NCI-H146 treated with DMSO at 0.1 percent for 48 hours (cell line): ENCODE results near the gene DOK3.

Experiments used
- DNase-seq: peaks from one replicate; lab custom pipeline; 2025; ENCODE audit not compliant: unreplicated experiment; lab: John Stamatoyannopoulos, UW

DOK3 gene

DNA sequence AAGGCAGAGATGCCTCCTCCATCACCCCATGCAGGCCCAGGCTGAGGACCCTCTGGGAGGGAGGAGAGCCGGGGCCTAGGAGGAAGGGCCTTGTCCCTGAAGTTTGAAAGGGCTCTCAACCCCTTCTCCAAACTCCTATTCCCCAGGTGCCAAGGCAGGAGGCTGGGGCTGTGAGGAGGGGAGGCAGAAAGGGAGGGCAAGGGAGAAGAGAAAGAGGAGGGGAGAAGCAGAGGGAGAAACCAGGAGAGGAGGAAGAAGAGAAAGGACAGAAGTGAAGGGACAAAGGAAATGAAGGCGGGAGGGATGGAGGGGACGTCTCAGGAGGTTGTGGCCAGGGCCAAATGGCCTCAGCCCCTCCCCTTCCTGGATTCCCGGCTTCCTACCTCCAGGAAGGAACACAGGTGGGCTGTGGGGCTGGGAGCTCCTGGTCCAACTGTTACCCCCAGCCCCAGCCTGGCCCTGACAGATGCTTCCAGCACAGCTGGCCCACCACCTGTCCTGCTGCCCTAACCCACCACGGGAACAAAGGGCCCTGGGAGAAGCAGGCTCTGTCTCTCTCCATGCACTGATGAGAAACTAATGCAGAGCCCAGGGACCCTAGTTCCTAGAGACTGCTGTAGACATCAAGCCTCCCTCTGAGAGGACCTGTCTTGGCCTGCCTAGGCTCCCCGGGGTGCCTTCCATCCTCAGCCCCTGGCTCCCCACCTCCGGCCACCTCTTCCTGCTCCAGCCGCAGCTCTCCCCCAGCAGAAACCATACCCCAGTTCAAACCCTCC is 39.7 kb downstream of the DOK3 start:
- no peak for DNase-seq

DNA sequence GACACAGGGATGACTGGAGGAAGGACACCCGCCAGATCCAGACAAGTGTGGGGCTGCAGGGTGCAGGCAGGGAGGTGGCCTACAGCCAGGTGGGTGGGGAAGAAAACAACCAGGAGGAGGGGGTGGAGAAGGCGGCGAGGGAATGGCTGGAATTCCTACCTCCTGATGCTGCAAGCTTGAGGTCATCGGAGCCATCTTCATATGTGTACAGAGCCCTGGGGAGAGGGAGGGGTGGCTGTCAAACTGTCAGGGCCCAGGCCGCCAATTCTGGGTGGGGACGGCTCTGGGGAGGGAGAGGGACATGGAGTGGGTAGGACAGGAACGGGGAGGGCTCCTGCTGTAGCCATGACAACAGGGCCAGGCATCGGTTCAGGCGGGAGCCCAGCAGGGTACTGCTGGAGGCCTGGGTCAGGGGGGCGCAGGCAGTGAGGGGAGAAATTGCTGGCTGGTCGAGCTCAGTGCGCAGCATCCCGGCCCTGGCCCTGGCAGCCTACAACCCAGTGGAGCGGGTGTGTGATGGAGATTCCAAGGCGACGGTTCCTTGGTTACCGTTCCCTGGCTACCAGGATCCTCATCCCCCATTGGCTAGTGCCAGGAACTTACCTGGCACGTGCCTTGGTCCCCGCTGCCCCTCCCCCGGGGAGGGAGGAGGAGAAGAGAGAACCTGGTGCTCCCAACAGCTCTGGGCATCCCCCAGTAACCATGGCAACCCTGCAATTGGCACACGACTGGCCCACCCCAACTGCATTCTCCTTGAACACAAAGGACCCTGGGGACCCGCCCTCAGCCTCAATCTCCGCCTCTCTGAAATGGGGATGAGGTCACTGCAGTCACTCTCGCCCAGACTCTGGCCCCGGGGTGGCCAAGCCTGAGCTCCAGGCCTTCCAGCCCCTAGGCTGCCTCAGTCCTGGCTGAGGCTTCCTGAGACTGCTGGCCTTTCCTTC is 40.7 kb downstream of the DOK3 start:
- DNase-seq: no peak

DNA sequence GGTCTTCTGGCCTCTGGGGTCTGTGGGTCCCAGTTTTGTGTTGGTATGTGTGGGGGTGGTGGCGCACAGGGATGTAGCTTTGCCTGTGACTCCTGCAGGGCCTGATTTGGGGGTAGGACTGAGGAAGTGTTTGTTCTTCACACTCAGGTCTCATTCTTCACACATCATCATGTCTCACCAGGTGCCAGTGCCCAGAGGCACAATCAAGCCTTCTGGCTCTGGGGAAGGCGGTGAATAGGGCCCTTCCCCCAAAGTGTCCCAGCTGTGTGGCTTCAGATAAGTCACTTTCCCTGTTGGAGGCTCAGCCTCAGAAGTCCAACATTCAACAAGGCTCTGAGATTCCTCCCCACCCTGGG is 41.3 kb downstream of the DOK3 start:
- no peak for DNase-seq

DNA sequence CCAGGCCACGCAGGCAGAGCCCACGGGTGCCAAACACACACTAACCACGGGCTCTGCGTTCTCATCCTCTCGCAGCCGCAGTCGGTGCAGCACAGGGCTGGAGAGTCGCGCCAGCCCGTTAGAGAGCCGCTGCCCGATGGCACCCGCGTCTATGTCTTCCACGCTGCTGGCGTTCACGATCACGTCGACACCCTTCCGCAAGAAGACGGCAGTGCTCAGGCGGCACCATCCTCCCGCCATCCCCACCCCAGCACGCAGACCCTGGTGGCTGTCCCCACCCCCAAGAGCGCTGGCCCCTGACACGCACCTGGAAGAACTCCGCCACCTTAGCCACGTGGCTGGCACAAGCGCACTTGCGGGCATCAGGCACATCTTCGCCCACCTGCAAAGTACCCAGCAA is 42.2 kb downstream of the DOK3 start:
- no peak for DNase-seq

GRCh38 chr5:177466861-177467260 is 42.8 kb downstream of the DOK3 start:
- no peak for DNase-seq

DNA sequence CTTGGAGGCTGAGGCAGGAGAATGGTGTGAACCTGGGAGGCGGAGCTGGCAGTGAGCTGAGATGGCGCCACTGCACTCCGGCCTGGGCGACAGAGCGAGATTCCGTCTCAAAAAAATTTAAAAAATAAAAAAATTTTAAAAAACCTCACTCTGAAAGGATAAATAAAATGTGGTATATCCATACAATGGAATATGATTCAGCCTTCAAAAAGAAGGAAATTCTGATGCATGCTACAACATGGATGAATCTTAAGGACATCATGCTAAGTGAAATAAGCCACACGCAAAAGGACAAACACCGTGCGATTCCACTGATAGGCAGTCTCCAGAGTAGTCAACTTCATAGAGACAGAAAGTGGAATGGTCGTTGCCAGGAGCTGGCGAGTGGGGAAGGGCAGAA is 44.6 kb downstream of the DOK3 start:
- DNase-seq: no peak

DNA sequence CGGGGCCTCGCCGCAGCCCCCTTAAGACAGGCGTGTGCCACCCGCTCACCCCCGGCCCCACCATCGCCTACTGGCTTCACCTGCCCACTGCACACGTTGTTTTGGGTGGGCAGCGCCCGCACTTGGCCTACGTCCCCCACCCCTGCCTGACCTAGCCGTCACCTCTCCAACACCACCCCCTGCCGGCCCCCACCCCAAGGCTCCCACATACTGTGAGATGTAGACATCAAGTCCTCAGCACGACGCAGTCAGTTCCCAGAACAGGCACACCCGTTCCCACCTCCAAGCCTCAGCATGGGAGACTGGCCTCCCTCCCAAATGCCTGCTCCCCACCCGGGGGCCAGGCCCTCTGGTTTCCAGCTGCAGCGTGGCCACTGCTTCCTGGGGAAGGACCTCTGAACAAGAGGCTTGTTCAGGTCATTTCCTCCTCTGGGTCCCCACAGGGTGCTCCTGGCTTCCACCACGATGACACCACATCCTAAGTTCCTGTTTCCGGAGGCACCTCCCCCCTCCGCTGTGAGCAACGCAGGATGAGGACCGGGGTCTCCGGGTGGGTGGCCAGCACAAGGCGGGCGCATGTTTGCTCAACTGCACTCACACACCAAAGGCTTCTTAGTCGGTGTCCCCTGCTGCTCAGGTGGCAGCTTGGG is 47.5 kb downstream of the DOK3 start:
- no peak for DNase-seq

DNA sequence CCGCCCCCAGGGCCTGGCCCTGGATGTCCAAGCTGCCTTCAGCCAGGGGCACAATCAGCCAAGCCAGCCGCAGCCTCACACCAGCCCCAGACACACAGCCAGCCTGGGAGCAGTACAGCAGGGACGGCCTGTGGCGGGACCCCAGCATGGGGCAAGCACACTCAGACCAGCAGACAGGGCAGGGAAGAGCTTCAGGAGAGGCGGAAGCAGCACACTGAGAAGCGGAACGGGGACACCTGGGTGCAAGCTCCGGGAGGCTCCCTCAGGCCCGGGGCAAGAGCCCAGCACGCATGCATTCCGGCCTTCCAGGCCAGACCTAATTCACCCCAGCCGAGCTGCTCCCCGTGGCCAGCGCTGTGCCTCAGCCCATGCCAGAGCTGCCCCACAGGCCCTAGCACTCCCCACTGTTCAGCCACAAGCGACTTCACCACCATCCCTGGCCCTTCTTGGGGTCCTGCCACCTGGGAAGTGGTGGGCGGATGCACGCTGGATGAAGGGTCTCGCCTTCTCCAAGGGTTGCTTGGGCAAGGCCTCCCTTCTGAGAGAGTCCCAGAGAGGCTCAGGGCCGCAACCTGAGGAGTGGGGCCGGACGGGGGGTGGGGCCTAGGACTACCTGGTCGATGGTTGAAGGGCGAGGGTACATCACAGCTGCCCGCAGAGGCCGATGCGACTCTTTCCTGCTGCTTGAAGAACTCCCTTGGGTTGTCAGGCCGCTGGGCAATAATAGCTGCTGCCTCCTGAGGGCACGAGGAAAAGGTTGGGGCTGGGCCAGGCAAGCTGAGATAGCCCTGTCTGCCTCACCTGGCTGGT is 49.6 kb downstream of the DOK3 start:
- no peak for DNase-seq

GRCh38 chr5:177459357-177459756 is 50.3 kb downstream of the DOK3 start:
- no peak for DNase-seq

- DNase-seq: no peak
These were observed 50.7 kb downstream of the DOK3 start for GRCh38 chr5:177458912-177459350.

- DNase-seq: no peak
These were observed 51.6 kb downstream of the DOK3 start for GRCh38 chr5:177457852-177458681.

- DNase-seq: peak; percentile 74
These were observed 52.4 kb downstream of the DOK3 start for GRCh38 chr5:177456976-177457851.

DNA sequence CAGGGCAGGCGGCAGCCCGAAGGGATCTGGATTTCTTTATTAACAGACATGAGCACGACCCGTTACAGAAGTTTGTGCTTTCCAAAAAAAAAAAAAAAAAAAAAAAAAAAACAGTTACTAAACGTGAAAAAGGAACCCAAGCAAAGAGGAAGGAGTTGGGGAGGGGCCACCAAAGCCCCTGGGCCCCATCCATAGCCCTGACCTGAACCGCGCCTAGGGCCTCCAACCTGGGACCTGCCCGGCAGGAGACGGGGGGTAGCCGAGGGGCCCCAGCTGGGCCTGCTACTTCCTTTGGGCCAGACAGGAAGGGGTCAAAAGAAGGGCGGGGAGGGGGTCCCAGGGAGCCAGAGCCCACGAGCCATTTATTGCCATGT is 53.0 kb downstream of the DOK3 start:
- no peak for DNase-seq

GRCh38 chr5:177455661-177456590 is 53.7 kb downstream of the DOK3 start:
- DNase-seq: peak; percentile 57

GRCh38 chr5:177455036-177455660 is 54.5 kb downstream of the DOK3 start:
- peak; percentile 28 for DNase-seq

DNA sequence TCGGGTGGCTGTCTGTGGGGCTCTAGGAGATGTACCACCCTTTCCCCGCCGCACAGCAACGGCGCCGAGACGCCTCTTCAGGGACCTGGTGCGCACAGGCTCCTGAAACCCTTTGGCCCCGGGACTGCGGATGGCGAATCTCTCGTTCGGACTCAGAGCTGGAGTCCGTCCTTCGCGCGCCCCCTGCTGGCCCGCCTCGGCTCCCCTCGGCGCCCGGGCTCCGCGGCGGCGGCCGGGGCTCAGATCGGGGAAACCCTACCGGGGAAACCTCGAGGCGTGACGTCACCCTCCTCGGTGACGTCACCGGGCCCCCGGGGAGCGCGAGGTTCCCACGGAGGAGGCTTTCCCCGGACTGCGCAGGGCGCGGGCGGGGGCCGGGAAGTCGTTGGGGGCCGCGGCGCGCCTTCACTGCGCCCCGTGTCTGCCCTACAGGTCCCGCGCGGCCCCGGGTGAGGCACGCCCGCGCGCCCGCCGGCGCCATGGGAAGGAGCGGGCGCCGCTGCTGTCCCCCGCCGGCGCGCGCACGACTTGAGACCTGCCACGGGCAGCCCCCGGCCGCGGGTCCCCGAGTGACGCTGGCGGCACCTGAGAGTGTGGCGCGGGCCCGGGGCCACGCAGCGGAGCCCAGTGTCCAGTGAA is 55.1 kb downstream of the DOK3 start:
- DNase-seq: peak; percentile 55

DNA sequence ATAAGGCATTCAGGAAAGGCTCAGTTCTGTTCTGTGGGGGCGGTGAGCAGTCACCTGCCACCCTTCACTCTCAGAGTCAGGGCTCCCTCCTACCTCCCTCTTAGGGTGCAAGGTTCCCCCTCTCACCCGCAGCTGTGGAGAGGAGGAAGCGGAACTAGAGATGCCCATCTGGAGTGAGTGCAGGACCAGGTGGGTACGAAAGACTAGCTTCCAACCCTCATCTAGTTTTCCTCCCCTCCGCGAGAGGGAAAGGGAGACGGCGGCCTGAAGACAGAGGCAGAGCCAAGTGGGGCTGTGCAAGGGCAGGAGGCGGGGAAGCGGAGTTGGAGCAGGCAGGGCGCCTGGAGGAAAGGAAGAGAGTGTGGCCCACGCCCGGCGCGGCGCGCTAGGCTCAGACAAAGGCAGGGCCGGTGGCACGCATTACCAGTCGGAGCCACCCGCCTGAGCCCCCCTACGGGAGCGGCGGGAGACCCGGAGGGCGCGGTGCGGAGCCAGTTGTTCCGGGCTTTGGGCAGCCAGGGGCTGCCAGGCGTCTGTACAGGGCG is 55.7 kb downstream of the DOK3 start:
- no peak for DNase-seq
